Endothelial cell of umbilical vein (primary cell): ENCODE measurements around the gene WFIKKN1. TPM values are rescaled to one million over a fixed set of nuclear protein-coding genes. Genes with fewer than 3 reads are reported as not detected.

Experiments
- BruUV-seq: library from RNA; stranded (reverse); fragments of 400-500 nt; replicated peaks from 2 replicates; lab custom pipeline; 2021; lab: Mats Ljungman, UMichigan
- CTCF ChIA-PET: fragments of 300-600, 350-600 bp; sonication (Branson Sonifier 250); formaldehyde crosslinking; loops from one replicate; lab custom pipeline; 2021; ENCODE audit warnings: antibody characterized with exemption, inconsistent platforms; lab: Charles Lee
- POLR2A ChIA-PET: fragments of 300-600, 350-600 bp; sonication (Branson Sonifier 250); formaldehyde crosslinking; loops from one replicate; lab custom pipeline; 2021; ENCODE audit warnings: antibody characterized with exemption, inconsistent platforms; lab: Charles Lee
- DNase-seq: peaks from one replicate; pipeline ENCODE4 v3.0.0-alpha.2; 2011; ENCODE audit warnings: low read depth, low spot score
- FAIRE-seq: peaks from 2 replicates; lab custom pipeline; 2011; peaks lifted over from hg19 to GRCh38; lab: Jason Lieb, UNC
- H2AFZ ChIP-seq: 2 replicates; pipeline ENCODE4 v1.6.0; 2012; ENCODE audit warnings: low read depth, low read length, control low read depth, inconsistent platforms
- H3K27ac ChIP-seq: 2 replicates; pipeline ENCODE4 v1.5.1; 2011; ENCODE audit warnings: low read depth, mild to moderate bottlenecking, control low read depth, low read length, moderate library complexity; ENCODE audit not compliant: insufficient read depth
- H3K27me3 ChIP-seq, 2 experiments: 2 replicates each; pipeline versions ENCODE4 v1.6.0 to v1.6.1; 2011; ENCODE audit warnings: low read length in 2 of 2, mixed read lengths in 1 of 2; ENCODE audit not compliant: control insufficient read depth in 2 of 2, insufficient read depth in 2 of 2
- H3K36me3 ChIP-seq, 2 experiments: 2 replicates in 1 of 2; 3 replicates in 1 of 2; pipeline ENCODE4 v1.5.1; 2011; ENCODE audit warnings: low read length in 2 of 2, mild to moderate bottlenecking in 1 of 2, moderate library complexity in 1 of 2; ENCODE audit not compliant: control insufficient read depth in 2 of 2, insufficient read depth in 2 of 2; ENCODE audit errors: extremely low read depth in 1 of 2
- H3K4me1 ChIP-seq: 3 replicates; pipeline ENCODE4 v1.5.1; 2011; ENCODE audit warnings: mild to moderate bottlenecking, low read length; ENCODE audit not compliant: control insufficient read depth, insufficient read depth; ENCODE audit errors: extremely low read depth
- H3K4me2 ChIP-seq: 2 replicates; pipeline ENCODE4 v1.6.1; 2011; ENCODE audit warnings: low read length, control low read depth, mixed read lengths; ENCODE audit not compliant: insufficient read depth
- H3K4me3 ChIP-seq, 3 experiments: fragments of 200-600 bp in 1 of 3; sonication (generic), shearing (Covaris generic) in 1 of 3; replicated peaks in 1 of 3; 2 replicates each; pipeline ENCODE4 v1.5.1; 2011 to 2016; ENCODE audit warnings: control low read depth in 3 of 3, low read length in 3 of 3, mild to moderate bottlenecking in 2 of 3, inconsistent platforms in 1 of 3, low read depth in 1 of 3, moderate library complexity in 1 of 3; ENCODE audit not compliant: insufficient read depth in 1 of 3
- H3K79me2 ChIP-seq: 2 replicates; pipeline ENCODE4 v1.6.0; 2012; ENCODE audit warnings: low read length, inconsistent platforms; ENCODE audit not compliant: control insufficient read depth, insufficient read depth
- H3K9ac ChIP-seq: replicated peaks from 2 replicates; pipeline ENCODE3; 2011; ENCODE audit warnings: low read length, control low read depth; ENCODE audit not compliant: insufficient read depth; ENCODE audit errors: extremely low read depth
- H3K9me1 ChIP-seq: replicated peaks from 3 replicates; pipeline ENCODE4 v1.6.0; 2011; ENCODE audit warnings: mild to moderate bottlenecking, low read length; ENCODE audit not compliant: control insufficient read depth, insufficient read depth; ENCODE audit errors: extremely low read depth
- H3K9me3 ChIP-seq: replicated peaks from 2 replicates; pipeline ENCODE4 v1.5.1; 2012; ENCODE audit warnings: low read length, inconsistent platforms; ENCODE audit not compliant: control insufficient read depth, insufficient read depth
- H4K20me1 ChIP-seq: replicated peaks from 2 replicates; pipeline ENCODE3; 2011; ENCODE audit warnings: mild to moderate bottlenecking, low read length; ENCODE audit not compliant: control insufficient read depth, insufficient read depth; ENCODE audit errors: extremely low read depth
- EZH2 ChIP-seq: IDR thresholded peaks from 2 replicates; pipeline ENCODE4 v1.6.1; 2012; ENCODE audit warnings: borderline replicate concordance, low read depth, mild to moderate bottlenecking, moderate library complexity, low read length, inconsistent platforms; ENCODE audit not compliant: severe bottlenecking
- FOS ChIP-seq: IDR thresholded peaks from 2 replicates; pipeline ENCODE4 v1.6.1; 2011; ENCODE audit warnings: mild to moderate bottlenecking, low read length, moderate library complexity, borderline replicate concordance; ENCODE audit not compliant: insufficient read depth
- GATA2 ChIP-seq: IDR thresholded peaks from 2 replicates; pipeline ENCODE4 v1.7.0; 2011; ENCODE audit warnings: low read depth, mild to moderate bottlenecking, moderate library complexity, mixed read lengths, low read length; ENCODE audit not compliant: insufficient read length, insufficient read depth
- JUN ChIP-seq: IDR thresholded peaks from 2 replicates; pipeline ENCODE4 v1.6.1; 2011; ENCODE audit warnings: borderline replicate concordance, low read depth; ENCODE audit not compliant: insufficient read length, insufficient read depth
- MYC ChIP-seq: IDR thresholded peaks from one replicate; pipeline ENCODE4 v1.6.1; 2011; ENCODE audit warnings: mild to moderate bottlenecking, low read depth, low read length
- POLR2A ChIP-seq: IDR thresholded peaks from 2 replicates; pipeline ENCODE4 v1.6.1; 2012; ENCODE audit warnings: low read depth, mild to moderate bottlenecking, control low read depth, low read length
- POLR2AphosphoS5 ChIP-seq: IDR thresholded peaks from 2 replicates; pipeline ENCODE4 v1.6.1; 2012; ENCODE audit warnings: low read depth, mild to moderate bottlenecking, control low read depth, low read length, moderate library complexity; ENCODE audit not compliant: insufficient read depth
- dilution Hi-C: fragments of 300-500 bp; cut with MboI; formaldehyde crosslinking; loops from one replicate; pipeline ENCODE4 v1.15.0; 2019; ENCODE audit warnings: low sequenced_read_pairs; ENCODE audit not compliant: extremely low pct_ligation_motif_present
- intact Hi-C: fragments of 100-400 bp; cut with micrococcal nuclease; formaldehyde crosslinking; loops from one replicate; pipeline ENCODE4 v1.10.0; 2022
- polyA plus RNA-seq, 4 experiments: library from polyadenylated mRNA; depleted of rRNA in 3 of 4; stranded (reverse) in 3 of 4; unstranded in 1 of 4; fragments of >200 nt; gene quantifications; 2 replicates each; pipeline versions ENCODE4 v1.2.1 to v1.2.3, GENCODE V29; 2011 to 2012; ENCODE audit warnings: missing spikeins in 1 of 4
- total RNA-seq: library from RNA; stranded (reverse); gene quantifications from 2 replicates; pipeline ENCODE4 v1.2.3, GENCODE V29; 2021
- TF ChIP-seq, protein P1 (sequence below): IDR thresholded peaks from 2 replicates; pipeline ENCODE4 v1.6.1; 2011; ENCODE audit not compliant: insufficient read depth, insufficient read length
- TF ChIP-seq, protein P2 (sequence below), 2 donors: IDR thresholded peaks; 1 replicate in 1 of 2; 2 replicates in 1 of 2; pipeline ENCODE4 v1.5.1; 2011; ENCODE audit warnings: low read length in 2 of 2, mild to moderate bottlenecking in 2 of 2, moderate library complexity in 2 of 2, control low read depth in 1 of 2, inconsistent platforms in 1 of 2, low read depth in 1 of 2; ENCODE audit not compliant: insufficient read depth in 1 of 2; ENCODE audit errors: extremely low read depth in 1 of 2

Gene WFIKKN1
- total and polyA plus RNA-seq, 2 donors (not counting 3 experiments of a cell fraction or from before 2014, with no cell fraction given): 0.06 to 0.40 TPM

DNA sequence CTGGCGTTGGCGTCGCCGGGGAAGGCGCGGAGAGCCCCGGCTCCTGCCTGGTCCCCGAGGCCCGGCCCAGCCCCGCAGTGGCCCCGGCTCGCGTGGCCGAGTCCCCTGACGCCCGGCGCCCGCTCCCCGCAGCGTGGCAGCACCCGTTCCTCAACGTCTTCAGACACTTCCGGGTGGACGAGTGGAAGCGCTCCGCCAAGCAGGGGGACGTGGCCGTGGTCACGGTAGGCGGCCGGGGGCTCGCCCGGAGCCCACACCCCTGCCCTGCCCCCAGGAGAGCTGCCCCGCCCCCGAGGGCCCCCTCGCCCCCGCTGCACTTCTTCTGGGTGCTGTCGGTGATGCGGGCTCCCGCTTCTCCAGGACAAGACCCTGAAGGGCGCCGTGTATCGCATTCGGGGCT is 18.8 kb downstream of the WFIKKN1 start:
- Histone ChIP-seq H3K36me3 (peaks cover 0 to 2% of the 10 kb centered on the region in 2 experiments), H3K9me3 (no peaks in the 10 kb centered on the region), H3K79me2 (no peaks in the 10 kb centered on the region), H3K9ac (peak overlapping the region; percentile 65), H3K27me3 (no peaks in the 10 kb centered on the region), H3K27ac (peak overlapping the region; percentile 22), H3K9me1 (no peaks in the 10 kb centered on the region), H4K20me1 (no peaks in the 10 kb centered on the region), H3K4me1 (peaks cover 8% of the 10 kb centered on the region), H3K4me2 (peak overlapping the region; percentile 16), H3K4me3 (peak overlapping the region in 2 of 3 experiments; percentile 55 to 57), H2AFZ (peak overlapping the region; percentile 23)
- BruUV-seq: no TSS peak
- dilution Hi-C loops: no loop called here
- FAIRE-seq: no peak
- TF ChIP-seq, protein P1, sequence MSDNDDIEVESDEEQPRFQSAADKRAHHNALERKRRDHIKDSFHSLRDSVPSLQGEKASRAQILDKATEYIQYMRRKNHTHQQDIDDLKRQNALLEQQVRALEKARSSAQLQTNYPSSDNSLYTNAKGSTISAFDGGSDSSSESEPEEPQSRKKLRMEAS: no peak
- TF ChIP-seq JUN (no peak), POLR2A (no peak), MYC (no peak), GATA2 (no peak), EZH2 (no peak), POLR2AphosphoS5 (no peak), FOS (no peak)
- TF ChIP-seq, protein P2, sequence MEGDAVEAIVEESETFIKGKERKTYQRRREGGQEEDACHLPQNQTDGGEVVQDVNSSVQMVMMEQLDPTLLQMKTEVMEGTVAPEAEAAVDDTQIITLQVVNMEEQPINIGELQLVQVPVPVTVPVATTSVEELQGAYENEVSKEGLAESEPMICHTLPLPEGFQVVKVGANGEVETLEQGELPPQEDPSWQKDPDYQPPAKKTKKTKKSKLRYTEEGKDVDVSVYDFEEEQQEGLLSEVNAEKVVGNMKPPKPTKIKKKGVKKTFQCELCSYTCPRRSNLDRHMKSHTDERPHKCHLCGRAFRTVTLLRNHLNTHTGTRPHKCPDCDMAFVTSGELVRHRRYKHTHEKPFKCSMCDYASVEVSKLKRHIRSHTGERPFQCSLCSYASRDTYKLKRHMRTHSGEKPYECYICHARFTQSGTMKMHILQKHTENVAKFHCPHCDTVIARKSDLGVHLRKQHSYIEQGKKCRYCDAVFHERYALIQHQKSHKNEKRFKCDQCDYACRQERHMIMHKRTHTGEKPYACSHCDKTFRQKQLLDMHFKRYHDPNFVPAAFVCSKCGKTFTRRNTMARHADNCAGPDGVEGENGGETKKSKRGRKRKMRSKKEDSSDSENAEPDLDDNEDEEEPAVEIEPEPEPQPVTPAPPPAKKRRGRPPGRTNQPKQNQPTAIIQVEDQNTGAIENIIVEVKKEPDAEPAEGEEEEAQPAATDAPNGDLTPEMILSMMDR (IDR thresholded peaks at IDR 0.05; ENCODE audit: extremely low read depth in 1 of 2, insufficient read depth in 1 of 2, low read depth in 1 of 2, low read length in 2 of 2): no peak
- intact Hi-C loops: loop anchor here (1.0 kb wide), 1 partner anchor 11 kb away; no protein-coding TSS in a partner anchor
- no peak for DNase-seq
- ChIA-PET CTCF (interaction anchor here (1.1 kb wide), 1 partner anchor 11 kb away, joined by 11 read pairs; no protein-coding TSS in a partner anchor), POLR2A (interaction anchor here (1.3 kb wide), 1 partner anchor 13 kb away, joined by 4 read pairs; the partner anchor contains the start of gene METTL26)
